ENCODE results near the gene KIDINS220.

KIDINS220 gene

GRCh38 chr2:8850845-8851487 lies 13.6 kb upstream of the KIDINS220 start:
- DNase-seq, result no peak

GRCh38 chr2:8849327-8849726 lies 11.9 kb upstream of the KIDINS220 start:
- DNase-seq, result no peak

- no peak for DNase-seq
Measured at GRCh38 chr2:8848328-8849100, 11.1 kb upstream of the KIDINS220 start.

- DNase-seq, result no peak
Measured at GRCh38 chr2:8847400-8847799, 10.0 kb upstream of the KIDINS220 start.

- DNase-seq, result no peak
Measured at GRCh38 chr2:8841932-8842331, 4.5 kb upstream of the KIDINS220 start.

GRCh38 chr2:8840475-8841091 lies 3.2 kb upstream of the KIDINS220 start:
- no peak for DNase-seq

- DNase-seq, result no peak
Measured at GRCh38 chr2:8839189-8839965, 2.0 kb upstream of the KIDINS220 start.

GRCh38 chr2:8837795-8838140 lies 355 bp upstream of the KIDINS220 start:
- no peak for DNase-seq

- DNase-seq, result no peak
Measured at GRCh38 chr2:8835279-8835678, 2.1 kb downstream of the KIDINS220 start.

GRCh38 chr2:8833853-8834252 lies 3.6 kb downstream of the KIDINS220 start:
- DNase-seq, result no peak

- DNase-seq, result no peak
Measured at GRCh38 chr2:8831516-8831915, 5.9 kb downstream of the KIDINS220 start.

- no peak for DNase-seq
Measured at GRCh38 chr2:8827729-8828128, 9.7 kb downstream of the KIDINS220 start.

- DNase-seq, result no peak
Measured at GRCh38 chr2:8822218-8822617, 15.2 kb downstream of the KIDINS220 start.

- DNase-seq, result no peak
Measured at GRCh38 chr2:8821276-8822217, 15.9 kb downstream of the KIDINS220 start.

- DNase-seq, result no peak
Measured at GRCh38 chr2:8819948-8820347, 17.5 kb downstream of the KIDINS220 start.

GRCh38 chr2:8819194-8819593 lies 18.2 kb downstream of the KIDINS220 start:
- no peak for DNase-seq

GRCh38 chr2:8817221-8817620 lies 20.2 kb downstream of the KIDINS220 start:
- DNase-seq, result no peak

GRCh38 chr2:8806885-8807704 lies 30.3 kb downstream of the KIDINS220 start:
- DNase-seq, result no peak

GRCh38 chr2:8805278-8806210 lies 31.9 kb downstream of the KIDINS220 start:
- DNase-seq, result no peak
